Activated CD4-positive, alpha-beta T cell treated with anti-CD3 and anti-CD28 coated beads, Interleukin-2, amount 10 ng/mL, durations not matched to agents 24 days and 14 days (primary cell): ENCODE results near the gene EDNRA. TPM values are rescaled to one million over a fixed set of nuclear protein-coding genes. Genes with fewer than 3 reads are reported as not detected.
"Not testable (repeated sequence)": the region's sequence is repeated elsewhere in the genome, so short reads cannot be mapped to it uniquely, and the experiment has no call there.

Experiments
- DNase-seq: peaks from one replicate; pipeline ENCODE4 v3.0.0; 2022
- H3K27ac Mint-ChIP-seq: one replicate; pipeline ENCODE4 v1.8.0; 2022; ENCODE audit warnings: mild to moderate bottlenecking, mixed read lengths
- H3K27me3 Mint-ChIP-seq: one replicate; pipeline ENCODE4 v1.8.0; 2022; ENCODE audit warnings: mixed read lengths
- H3K36me3 Mint-ChIP-seq: one replicate; pipeline ENCODE4 v1.8.0; 2022; ENCODE audit warnings: low read depth, mild to moderate bottlenecking, mixed read lengths
- H3K4me1 Mint-ChIP-seq: one replicate; pipeline ENCODE4 v1.8.0; 2021; ENCODE audit warnings: mixed read lengths
- H3K4me3 Mint-ChIP-seq: one replicate; pipeline ENCODE4 v1.8.0; 2022; ENCODE audit warnings: mild to moderate bottlenecking, moderate library complexity, mixed read lengths
- H3K9me3 Mint-ChIP-seq: one replicate; pipeline ENCODE4 v1.8.0; 2021; ENCODE audit warnings: mixed read lengths
- intact Hi-C: fragments of 100-400 bp; cut with micrococcal nuclease; formaldehyde crosslinking; loops from one replicate; pipeline ENCODE4 v1.15.1; 2023
- total RNA-seq: library from RNA; stranded (reverse); gene quantifications from 2 replicates; pipeline ENCODE4 v1.2.3, GENCODE V29; 2022

The EDNRA gene
- total RNA-seq, result not detected in 2 replicates

DNA sequence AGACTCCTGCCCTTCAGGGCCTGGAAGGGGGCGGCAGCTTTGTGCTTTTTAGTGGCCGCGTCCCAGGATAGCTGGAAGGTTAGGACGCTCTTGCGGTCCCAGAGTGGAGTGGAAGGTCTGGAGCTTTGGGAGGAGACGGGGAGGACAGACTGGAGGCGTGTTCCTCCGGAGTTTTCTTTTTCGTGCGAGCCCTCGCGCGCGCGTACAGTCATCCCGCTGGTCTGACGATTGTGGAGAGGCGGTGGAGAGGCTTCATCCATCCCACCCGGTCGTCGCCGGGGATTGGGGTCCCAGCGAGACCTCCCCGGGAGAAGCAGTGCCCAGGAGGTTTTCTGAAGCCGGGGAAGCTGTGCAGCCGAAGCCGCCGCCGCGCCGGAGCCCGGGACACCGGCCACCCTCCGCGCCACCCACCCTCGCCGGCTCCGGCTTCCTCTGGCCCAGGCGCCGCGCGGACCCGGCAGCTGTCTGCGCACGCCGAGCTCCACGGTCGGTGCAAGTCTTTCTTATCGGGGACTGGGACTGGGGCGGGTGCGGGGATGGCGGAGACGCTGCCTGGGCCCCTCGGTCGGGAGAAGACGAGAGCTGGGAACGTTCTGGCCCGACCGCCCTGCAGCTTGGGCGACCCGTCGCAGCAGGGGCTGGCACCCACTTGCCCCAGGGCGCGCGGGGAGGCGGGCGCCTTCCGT, at the start of gene EDNRA:
Gene EDNRA, plus strand, starts transcription at position 207 of the 686 bp plus-strand sequence. CDS start 4,585 bp downstream, outside the sequence.
- H3K36me3 Mint-ChIP-seq, result no peaks in the 10 kb centered on the region
- H3K9me3 Mint-ChIP-seq, result no peaks in the 10 kb centered on the region
- DNase-seq, result no peak
- H3K27me3 Mint-ChIP-seq, result peaks cover 23% of the 10 kb centered on the region
- intact Hi-C loops, result no loop called here
- H3K27ac Mint-ChIP-seq, result no peak within 1 kb of the TSS
- no peak within 1 kb of the TSS for H3K4me3 Mint-ChIP-seq
- no peaks in the 10 kb centered on the region for H3K4me1 Mint-ChIP-seq

DNA sequence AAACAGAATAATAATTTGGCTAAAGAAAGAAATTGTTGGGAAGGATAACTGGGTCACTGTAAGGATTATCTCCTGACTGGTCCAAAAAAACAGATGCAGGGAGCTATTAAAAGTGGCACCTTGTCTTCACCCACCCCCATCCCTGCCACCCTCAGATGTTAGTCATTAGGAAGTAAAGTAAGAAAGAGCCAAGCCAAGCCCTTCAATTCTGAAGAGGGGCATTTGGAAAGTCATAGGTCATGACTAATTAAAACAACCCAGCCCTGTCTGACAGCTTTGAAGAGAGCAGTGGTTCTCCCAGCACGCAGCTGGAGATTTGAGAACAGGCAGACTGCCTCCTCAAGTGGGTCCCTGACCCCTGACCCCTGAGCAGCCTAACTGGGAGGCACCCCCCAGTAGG, 46.5 kb upstream of the EDNRA start:
- H3K27me3 Mint-ChIP-seq, H3K9me3 Mint-ChIP-seq, H3K4me3 Mint-ChIP-seq, H3K36me3 Mint-ChIP-seq, DNase-seq, H3K27ac Mint-ChIP-seq, H3K4me1 Mint-ChIP-seq, intact Hi-C loops: not testable (repeated sequence)

DNA sequence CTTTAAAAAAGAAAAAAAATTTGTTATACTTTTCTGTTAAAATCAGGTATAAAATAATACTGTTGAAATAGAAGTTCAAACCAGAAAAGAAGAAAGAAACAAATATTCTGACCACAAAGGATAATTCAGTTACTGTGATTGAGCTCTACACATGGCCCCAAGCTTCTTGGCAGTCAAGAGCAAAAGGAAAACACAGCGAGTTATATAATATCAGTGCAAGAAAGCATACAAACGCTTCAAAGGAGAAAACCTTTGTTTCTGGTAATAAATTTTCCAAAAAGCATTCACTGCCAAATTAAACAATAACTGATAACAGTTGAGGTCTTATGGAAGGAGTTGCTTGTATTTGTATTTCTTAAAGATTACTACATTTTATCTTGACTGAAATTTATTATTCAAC, 40.5 kb upstream of the EDNRA start:
- Mint-ChIP-seq H3K27me3 (no peaks in the 10 kb centered on the region), H3K27ac (no peak overlapping the region), H3K4me3 (no peak overlapping the region), H3K36me3 (no peaks in the 10 kb centered on the region), H3K9me3 (no peaks in the 10 kb centered on the region), H3K4me1 (no peaks in the 10 kb centered on the region)
- DNase-seq, result no peak
- intact Hi-C loops, result no loop called here

DNA sequence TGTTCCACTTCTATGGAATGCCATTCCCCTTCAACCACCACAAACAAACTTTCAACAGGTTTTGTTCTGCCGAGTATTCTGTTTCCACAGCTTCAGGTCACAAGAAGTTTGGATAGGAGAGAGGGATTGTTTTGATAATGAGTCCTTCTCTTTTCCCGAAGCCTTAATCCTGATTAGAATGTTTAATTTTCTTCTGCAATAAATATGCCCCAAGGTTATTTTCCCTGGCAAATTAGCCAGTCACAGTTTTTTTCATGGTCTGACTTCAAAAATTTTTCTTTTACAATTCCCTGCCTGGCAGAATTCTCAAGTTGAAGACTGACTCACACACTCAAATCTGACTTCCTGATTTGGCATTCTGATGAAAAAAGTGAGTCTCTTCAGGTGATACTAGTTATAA, 33.1 kb upstream of the EDNRA start:
- H3K27ac Mint-ChIP-seq, result no peak overlapping the region
- no peak overlapping the region for H3K4me3 Mint-ChIP-seq
- DNase-seq, result no peak
- H3K36me3 Mint-ChIP-seq, result no peaks in the 10 kb centered on the region
- H3K4me1 Mint-ChIP-seq, result no peaks in the 10 kb centered on the region
- intact Hi-C loops, result no loop called here
- H3K27me3 Mint-ChIP-seq, result no peaks in the 10 kb centered on the region
- no peaks in the 10 kb centered on the region for H3K9me3 Mint-ChIP-seq

DNA sequence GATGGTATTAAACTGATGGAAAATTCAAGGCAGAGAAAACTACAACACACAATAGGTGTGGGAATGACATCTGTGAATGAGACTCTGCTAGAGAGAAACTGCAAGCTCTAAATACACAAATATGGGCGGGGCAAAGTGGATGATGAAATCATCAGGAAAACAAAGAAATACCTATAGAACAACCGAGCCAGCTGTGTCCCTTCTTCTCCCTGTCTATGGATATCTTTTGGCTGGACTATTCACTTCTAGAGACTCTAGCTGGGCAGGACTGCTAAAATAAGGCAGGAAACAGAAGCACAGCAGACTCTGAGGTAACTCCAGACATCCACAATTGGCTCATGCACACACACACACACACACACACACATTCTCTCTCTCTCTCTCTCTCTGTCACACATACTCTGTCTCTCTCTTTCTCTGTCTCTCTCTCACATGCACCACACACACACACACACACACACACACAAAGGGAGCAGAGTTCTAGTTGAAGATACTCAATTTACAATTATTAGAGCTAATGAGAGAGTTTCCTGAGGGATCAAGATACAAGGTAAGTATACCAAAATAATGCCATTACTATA, 27.2 kb upstream of the EDNRA start:
- DNase-seq, result no peak
- intact Hi-C loops, result no loop called here
- H3K36me3 Mint-ChIP-seq, result no peaks in the 10 kb centered on the region
- H3K9me3 Mint-ChIP-seq, result no peaks in the 10 kb centered on the region
- no peak overlapping the region for H3K4me3 Mint-ChIP-seq
- H3K27ac Mint-ChIP-seq, result no peak overlapping the region
- H3K4me1 Mint-ChIP-seq, result no peaks in the 10 kb centered on the region
- no peaks in the 10 kb centered on the region for H3K27me3 Mint-ChIP-seq

DNA sequence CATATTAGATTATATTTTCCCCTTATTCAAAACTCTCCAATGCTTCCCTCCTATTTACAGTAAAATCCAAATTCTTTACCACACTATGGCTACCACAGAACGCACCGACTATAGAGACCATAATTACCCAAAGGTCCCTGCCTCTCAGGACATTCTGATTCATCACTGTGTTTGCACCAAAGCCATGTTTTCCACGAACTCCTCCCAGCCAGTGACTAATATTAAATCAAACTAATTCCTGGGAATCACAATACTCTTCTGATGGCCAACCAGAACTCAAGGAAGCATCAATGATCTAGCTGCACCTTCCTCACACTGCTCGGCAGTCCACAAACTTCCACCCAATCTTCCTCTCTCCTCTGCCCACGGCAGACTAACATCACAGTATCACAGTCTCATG, 24.2 kb upstream of the EDNRA start:
- Mint-ChIP-seq H3K9me3 (no peaks in the 10 kb centered on the region), H3K27ac (no peak overlapping the region), H3K36me3 (no peaks in the 10 kb centered on the region), H3K4me1 (no peaks in the 10 kb centered on the region), H3K27me3 (no peaks in the 10 kb centered on the region), H3K4me3 (no peak overlapping the region)
- intact Hi-C loops, result no loop called here
- DNase-seq, result no peak

DNA sequence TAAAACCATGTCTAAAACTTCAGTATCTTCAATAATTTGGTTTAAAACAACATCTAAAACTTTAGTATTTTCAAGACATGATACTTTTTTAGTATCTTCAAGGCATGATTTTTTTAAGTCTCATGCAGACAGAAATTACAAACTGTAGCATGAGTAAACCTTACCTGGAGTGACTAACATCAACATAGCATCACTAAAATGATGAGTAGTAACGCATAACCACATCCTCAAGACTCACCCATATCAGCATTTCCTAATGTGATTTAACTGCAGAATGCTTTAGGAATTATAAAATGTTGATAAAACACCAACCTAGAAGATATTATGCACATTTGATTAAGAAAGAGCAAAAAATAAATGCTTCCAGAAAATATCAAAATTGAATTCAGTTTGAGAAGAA, 19.7 kb upstream of the EDNRA start:
- Mint-ChIP-seq H3K27ac (no peak overlapping the region), H3K4me3 (no peak overlapping the region), H3K4me1 (no peaks in the 10 kb centered on the region), H3K27me3 (no peaks in the 10 kb centered on the region), H3K36me3 (no peaks in the 10 kb centered on the region), H3K9me3 (no peaks in the 10 kb centered on the region)
- intact Hi-C loops, result no loop called here
- DNase-seq, result no peak

DNA sequence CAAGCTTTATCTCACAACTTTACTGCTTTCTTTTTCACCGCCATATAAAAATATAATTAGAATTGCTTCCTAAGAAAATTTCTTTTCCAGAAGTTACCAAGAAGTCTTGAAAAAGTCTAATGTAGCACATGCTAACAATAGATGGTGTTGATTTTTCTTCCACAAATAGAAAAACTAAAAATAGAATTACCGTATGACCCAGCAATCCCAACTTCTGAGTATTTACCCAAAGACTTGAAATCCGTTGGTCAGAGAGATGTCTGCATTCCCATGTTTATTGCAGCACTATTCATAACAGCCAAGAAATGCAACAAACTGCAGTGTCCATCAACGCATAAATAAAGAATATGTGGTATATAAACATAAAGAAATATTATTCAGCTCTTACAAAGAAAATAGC, 17.8 kb upstream of the EDNRA start:
- H3K27me3 Mint-ChIP-seq, result no peaks in the 10 kb centered on the region
- intact Hi-C loops, result no loop called here
- H3K9me3 Mint-ChIP-seq, result no peaks in the 10 kb centered on the region
- H3K4me1 Mint-ChIP-seq, result no peaks in the 10 kb centered on the region
- no peak overlapping the region for H3K4me3 Mint-ChIP-seq
- H3K36me3 Mint-ChIP-seq, result no peaks in the 10 kb centered on the region
- no peak overlapping the region for H3K27ac Mint-ChIP-seq
- no peak for DNase-seq

DNA sequence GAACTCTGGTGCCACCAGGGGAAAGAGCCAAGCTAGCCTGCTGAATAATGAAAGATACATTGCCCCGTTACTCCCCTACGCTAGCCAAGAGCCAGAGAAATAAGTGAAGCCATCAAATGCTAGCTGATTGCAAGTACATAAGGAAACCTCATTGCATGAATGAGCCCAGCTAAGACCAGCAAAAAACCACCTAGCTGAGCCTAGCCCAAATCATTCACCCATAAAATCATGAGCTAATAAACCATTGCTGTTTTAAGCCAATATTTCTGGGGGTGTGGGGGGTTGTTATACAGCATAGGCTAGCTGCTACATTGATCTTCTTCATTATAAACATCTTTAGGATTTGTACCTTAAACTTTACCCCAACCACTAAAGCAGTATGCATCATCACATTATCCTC, 15.4 kb upstream of the EDNRA start:
- peaks cover 5% of the 10 kb centered on the region for H3K9me3 Mint-ChIP-seq
- H3K4me3 Mint-ChIP-seq, result no peak overlapping the region

DNA sequence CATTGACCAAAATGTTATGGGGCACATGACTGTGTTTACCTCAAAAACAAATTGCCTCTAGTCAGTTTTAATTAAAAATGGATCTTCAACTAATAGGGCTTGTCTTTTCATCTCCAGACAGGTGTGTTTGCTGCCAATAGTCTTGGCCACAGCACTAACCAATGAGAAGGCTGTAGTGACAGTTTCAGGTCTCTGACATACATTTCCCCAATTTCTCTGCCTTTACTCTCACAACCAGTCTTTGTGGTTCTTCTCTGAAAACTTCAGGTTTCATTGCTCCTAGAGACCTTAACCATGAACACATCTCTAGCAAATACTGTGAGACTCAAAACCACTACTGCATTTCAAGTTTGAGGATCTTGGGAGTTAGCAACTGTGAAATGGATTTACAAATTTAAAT, 3.5 kb upstream of the EDNRA start:
- Mint-ChIP-seq H3K4me1 (no peaks in the 10 kb centered on the region), H3K9me3 (no peaks in the 10 kb centered on the region), H3K27ac (no peak overlapping the region), H3K4me3 (no peak overlapping the region), H3K36me3 (no peaks in the 10 kb centered on the region), H3K27me3 (peaks cover 20% of the 10 kb centered on the region)
- DNase-seq, result no peak
- intact Hi-C loops, result no loop called here

More for the DNA sequence above, 15.4 kb upstream of the EDNRA start:
- no peaks in the 10 kb centered on the region for H3K27me3 Mint-ChIP-seq
- no peak for DNase-seq
- intact Hi-C loops, result no loop called here
- H3K4me1 Mint-ChIP-seq, result no peaks in the 10 kb centered on the region
- no peaks in the 10 kb centered on the region for H3K36me3 Mint-ChIP-seq
- H3K27ac Mint-ChIP-seq, result no peak overlapping the region

DNA sequence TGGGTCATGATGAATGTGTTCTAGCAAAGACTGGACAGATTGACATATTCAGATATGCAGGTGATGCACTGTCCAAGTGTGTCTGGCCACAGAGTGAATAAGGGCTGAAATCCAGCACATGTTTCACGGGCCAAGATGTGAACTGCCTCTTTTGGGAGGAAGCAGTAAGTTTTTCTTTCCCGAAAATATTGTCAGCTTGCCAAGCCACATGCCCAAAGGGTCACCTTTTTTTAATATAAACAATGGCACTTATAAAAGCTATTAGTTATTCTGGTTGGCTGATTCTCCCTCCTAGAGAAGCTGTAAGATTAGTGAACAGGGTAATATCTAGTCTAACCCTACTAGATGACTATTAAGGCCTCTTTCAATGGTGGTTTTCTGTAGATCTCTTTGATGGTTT, 1.5 kb upstream of the EDNRA start:
- no peak overlapping the region for H3K4me3 Mint-ChIP-seq
- no peaks in the 10 kb centered on the region for H3K36me3 Mint-ChIP-seq
- H3K27me3 Mint-ChIP-seq, result peaks cover 23% of the 10 kb centered on the region
- intact Hi-C loops, result no loop called here
- H3K27ac Mint-ChIP-seq, result no peak overlapping the region
- no peaks in the 10 kb centered on the region for H3K4me1 Mint-ChIP-seq
- H3K9me3 Mint-ChIP-seq, result no peaks in the 10 kb centered on the region
- no peak for DNase-seq

DNA sequence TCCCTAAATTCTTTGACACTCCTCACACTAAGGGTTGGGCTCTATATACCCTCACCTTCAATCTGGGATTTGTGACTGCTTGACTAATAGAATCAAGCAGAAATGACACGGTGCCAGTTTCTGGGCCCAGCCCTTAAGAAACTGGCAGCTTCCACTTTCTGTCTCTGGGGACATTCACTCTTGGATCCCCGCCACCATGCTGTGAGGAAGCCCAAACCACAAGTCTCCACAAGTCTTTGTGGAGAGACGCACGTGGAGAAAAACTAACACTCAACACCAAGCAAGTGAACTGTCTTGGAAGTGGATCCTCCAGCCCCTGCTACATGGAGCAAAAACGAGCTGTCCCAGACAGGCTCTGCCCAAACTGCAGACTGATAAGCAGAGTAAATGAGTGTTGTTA, 1.1 kb upstream of the EDNRA start:
- Mint-ChIP-seq H3K4me1 (no peaks in the 10 kb centered on the region), H3K27me3 (peaks cover 23% of the 10 kb centered on the region), H3K4me3 (no peak overlapping the region), H3K9me3 (no peaks in the 10 kb centered on the region), H3K36me3 (no peaks in the 10 kb centered on the region), H3K27ac (no peak overlapping the region)
- intact Hi-C loops, result no loop called here
- DNase-seq, result no peak

DNA sequence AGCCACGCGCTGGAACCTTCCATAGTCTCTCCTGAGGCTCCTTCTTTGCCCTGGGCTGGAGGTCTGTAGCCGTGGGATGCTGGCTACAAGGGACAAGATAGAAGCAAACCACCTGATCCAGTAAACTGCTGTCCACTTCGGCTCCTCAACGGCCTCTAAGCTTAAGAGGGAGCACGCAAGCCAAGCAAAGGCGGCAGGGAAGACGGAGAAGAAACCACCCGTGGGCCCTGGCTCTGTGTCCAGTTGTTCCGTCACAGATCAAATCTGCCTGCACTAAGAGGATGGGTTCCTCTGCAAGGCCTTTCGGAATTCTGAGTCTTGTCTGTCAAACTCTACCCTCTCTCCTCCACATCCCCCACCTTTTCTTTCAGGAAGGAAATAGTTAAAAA, 401 bp upstream of the EDNRA start:
- Mint-ChIP-seq H3K4me3 (no peak overlapping the region), H3K36me3 (no peaks in the 10 kb centered on the region), H3K9me3 (no peaks in the 10 kb centered on the region), H3K4me1 (no peaks in the 10 kb centered on the region), H3K27me3 (peaks cover 23% of the 10 kb centered on the region), H3K27ac (no peak overlapping the region)
- no peak for DNase-seq
- intact Hi-C loops, result no loop called here

DNA sequence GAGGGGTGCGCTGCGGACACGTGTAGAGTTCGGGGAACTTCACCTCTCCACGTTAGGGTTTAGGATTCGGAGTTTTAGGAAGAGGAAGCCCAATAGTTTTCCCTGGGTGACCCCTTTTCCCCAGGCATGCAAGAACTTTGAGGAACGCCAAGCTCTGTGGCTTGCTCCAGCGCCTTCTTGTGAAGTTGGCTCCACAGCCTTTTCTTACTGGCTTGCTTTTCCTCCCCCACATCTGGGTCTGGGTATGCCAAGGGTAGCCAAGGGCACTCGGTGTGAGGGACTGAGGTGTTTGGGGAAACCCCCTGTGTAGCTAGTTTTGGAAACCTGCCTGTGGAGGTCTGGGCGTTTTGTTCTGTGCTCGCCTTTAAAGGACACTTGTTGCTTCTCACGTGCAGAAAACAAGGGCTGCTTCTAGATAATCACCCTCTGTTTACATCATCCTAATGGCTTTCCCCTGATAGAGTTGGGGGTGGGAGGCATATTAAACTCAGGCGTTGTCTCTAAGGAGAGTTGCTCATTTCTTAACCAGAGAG, 746 bp downstream of the EDNRA start:
- no peak for DNase-seq
- no peak overlapping the region for H3K27ac Mint-ChIP-seq
- no peaks in the 10 kb centered on the region for H3K4me1 Mint-ChIP-seq
- H3K4me3 Mint-ChIP-seq, result no peak overlapping the region
- H3K36me3 Mint-ChIP-seq, result no peaks in the 10 kb centered on the region
- peaks cover 23% of the 10 kb centered on the region for H3K27me3 Mint-ChIP-seq
- intact Hi-C loops, result no loop called here
- no peaks in the 10 kb centered on the region for H3K9me3 Mint-ChIP-seq

DNA sequence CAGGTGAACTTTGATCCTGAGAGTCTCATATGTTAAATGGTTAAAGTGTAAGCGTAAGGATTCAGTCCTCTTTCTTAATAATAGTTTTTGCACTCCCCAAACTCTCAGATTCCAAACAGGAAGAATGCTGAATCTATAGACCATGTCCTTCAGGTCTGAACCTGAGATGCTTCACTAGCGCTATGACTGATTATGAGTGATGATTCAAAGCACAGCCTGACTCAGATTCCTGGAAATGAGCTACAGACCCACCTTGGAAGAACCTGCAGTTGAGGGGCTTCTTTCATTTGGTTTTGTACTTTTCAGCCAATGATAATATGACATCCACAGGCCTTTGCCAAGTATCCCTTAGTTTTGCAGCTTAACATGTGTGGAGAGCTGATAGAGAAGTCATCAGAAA, 1.4 kb downstream of the EDNRA start:
- Mint-ChIP-seq H3K27ac (no peak overlapping the region), H3K4me3 (no peak overlapping the region), H3K27me3 (peaks cover 23% of the 10 kb centered on the region), H3K36me3 (no peaks in the 10 kb centered on the region), H3K9me3 (no peaks in the 10 kb centered on the region), H3K4me1 (no peaks in the 10 kb centered on the region)
- intact Hi-C loops, result no loop called here
- DNase-seq, result no peak
